Osteocyte (in vitro differentiated cells): Measurements from ENCODE around the gene SECTM1. TPM values are rescaled to one million over a fixed set of nuclear protein-coding genes. Genes with fewer than 3 reads are reported as not detected.

Source experiments
- DNase-seq: peaks from one replicate; pipeline ENCODE4 v3.0.0; 2021; ENCODE audit warnings: mixed read lengths; ENCODE audit not compliant: unreplicated experiment; ENCODE audit errors: extremely low spot score
- H3K27ac Mint-ChIP-seq: one replicate; pipeline ENCODE4 v1.8.0; 2021; ENCODE audit warnings: mild to moderate bottlenecking, mixed read lengths; ENCODE audit not compliant: unreplicated experiment
- H3K27me3 Mint-ChIP-seq: one replicate; pipeline ENCODE4 v1.8.0; 2021; ENCODE audit warnings: mixed read lengths; ENCODE audit not compliant: unreplicated experiment
- H3K36me3 Mint-ChIP-seq: one replicate; pipeline ENCODE4 v1.8.0; 2021; ENCODE audit warnings: mixed read lengths; ENCODE audit not compliant: unreplicated experiment
- H3K4me1 Mint-ChIP-seq: one replicate; pipeline ENCODE4 v1.8.0; 2021; ENCODE audit warnings: mixed read lengths; ENCODE audit not compliant: unreplicated experiment
- H3K4me3 Mint-ChIP-seq: one replicate; pipeline ENCODE4 v1.8.0; 2021; ENCODE audit warnings: mild to moderate bottlenecking, moderate library complexity, mixed read lengths; ENCODE audit not compliant: unreplicated experiment
- H3K9me3 Mint-ChIP-seq: one replicate; pipeline ENCODE4 v1.8.0; 2021; ENCODE audit warnings: mixed read lengths; ENCODE audit not compliant: unreplicated experiment
- total RNA-seq: library from RNA; stranded (reverse); gene quantifications from 2 replicates; pipeline ENCODE4 v1.2.1, GENCODE V29; 2021
- TF ChIP-seq, protein P1 (sequence below): fragments of 200-600 bp; sonication (generic); IDR thresholded peaks from 2 replicates; pipeline ENCODE4 v1.5.0; 2021; ENCODE audit warnings: antibody characterized with exemption, mild to moderate bottlenecking, moderate library complexity

Gene SECTM1
- total RNA-seq, 1 donor from 2014 or later, result 24.1 TPM

DNA sequence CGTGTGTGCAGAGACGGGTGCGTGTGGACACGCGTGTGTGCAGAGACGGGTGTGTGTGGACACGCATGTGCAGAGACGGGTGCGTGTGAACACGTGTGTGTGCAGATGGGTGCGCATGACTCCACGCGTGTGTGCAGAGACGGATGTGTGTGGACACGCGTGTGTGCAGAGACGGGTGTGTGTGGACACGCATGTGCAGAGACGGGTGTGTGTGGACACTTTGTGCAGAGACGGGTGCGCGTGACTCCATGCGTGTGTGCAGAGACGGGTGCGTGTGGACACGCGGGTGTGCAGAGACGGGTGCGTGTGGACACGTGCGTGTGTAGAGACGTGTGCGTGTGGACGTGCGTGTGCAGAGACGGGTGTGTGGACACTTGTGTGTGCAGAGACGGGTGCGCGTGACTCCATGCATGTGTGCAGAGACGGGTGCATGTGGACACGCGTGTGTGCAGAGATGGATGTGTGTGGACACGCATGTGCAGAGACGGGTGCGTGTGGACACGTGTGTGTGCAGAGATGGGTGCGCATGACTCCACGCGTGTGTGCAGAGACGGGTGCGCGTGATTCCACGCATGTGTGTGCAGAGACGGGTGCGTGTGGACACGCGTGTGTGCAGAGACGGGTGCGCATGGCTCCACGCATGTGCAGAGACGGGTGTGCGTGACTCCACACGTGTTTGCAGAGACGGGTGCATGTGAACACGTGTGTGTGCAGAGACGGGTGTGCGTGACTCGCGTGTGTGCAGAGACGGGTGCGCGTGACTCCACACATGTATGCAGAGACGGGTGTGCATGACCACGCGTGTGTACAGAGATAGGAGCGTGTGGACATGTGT is 14.6 kb downstream of the SECTM1 start:
- Mint-ChIP-seq H3K27me3 (peaks cover 9% of the 10 kb centered on the region), H3K27ac (no peak overlapping the region), H3K4me3 (no peak overlapping the region), H3K36me3 (no peaks in the 10 kb centered on the region), H3K4me1 (peaks cover 3% of the 10 kb centered on the region), H3K9me3 (no peaks in the 10 kb centered on the region)
- no peak for DNase-seq
- TF ChIP-seq, protein P1, sequence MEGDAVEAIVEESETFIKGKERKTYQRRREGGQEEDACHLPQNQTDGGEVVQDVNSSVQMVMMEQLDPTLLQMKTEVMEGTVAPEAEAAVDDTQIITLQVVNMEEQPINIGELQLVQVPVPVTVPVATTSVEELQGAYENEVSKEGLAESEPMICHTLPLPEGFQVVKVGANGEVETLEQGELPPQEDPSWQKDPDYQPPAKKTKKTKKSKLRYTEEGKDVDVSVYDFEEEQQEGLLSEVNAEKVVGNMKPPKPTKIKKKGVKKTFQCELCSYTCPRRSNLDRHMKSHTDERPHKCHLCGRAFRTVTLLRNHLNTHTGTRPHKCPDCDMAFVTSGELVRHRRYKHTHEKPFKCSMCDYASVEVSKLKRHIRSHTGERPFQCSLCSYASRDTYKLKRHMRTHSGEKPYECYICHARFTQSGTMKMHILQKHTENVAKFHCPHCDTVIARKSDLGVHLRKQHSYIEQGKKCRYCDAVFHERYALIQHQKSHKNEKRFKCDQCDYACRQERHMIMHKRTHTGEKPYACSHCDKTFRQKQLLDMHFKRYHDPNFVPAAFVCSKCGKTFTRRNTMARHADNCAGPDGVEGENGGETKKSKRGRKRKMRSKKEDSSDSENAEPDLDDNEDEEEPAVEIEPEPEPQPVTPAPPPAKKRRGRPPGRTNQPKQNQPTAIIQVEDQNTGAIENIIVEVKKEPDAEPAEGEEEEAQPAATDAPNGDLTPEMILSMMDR, result no peak

DNA sequence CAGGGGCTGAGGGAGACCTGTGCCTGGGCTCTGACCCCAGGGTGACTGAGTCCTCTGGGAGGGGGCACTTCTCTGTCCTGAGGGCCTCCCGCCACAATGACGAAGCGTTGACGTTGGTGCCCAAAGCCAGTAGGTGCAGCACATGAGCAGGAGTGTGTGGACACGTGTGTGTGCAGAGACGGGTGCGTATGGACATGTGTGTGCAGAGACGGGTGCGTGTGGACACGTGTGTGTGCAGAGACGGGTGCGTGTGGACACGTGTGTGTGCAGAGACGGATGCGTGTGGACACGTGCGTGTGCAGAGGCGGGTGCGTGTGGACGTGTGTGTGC is 15.4 kb downstream of the SECTM1 start:
- H3K4me1 Mint-ChIP-seq, result peaks cover 3% of the 10 kb centered on the region
- TF ChIP-seq, protein P1, result no peak
- peaks cover 11% of the 10 kb centered on the region for H3K27me3 Mint-ChIP-seq
- no peak overlapping the region for H3K4me3 Mint-ChIP-seq
- no peak overlapping the region for H3K27ac Mint-ChIP-seq
- H3K36me3 Mint-ChIP-seq, result no peaks in the 10 kb centered on the region
- no peak for DNase-seq
- H3K9me3 Mint-ChIP-seq, result no peaks in the 10 kb centered on the region

DNA sequence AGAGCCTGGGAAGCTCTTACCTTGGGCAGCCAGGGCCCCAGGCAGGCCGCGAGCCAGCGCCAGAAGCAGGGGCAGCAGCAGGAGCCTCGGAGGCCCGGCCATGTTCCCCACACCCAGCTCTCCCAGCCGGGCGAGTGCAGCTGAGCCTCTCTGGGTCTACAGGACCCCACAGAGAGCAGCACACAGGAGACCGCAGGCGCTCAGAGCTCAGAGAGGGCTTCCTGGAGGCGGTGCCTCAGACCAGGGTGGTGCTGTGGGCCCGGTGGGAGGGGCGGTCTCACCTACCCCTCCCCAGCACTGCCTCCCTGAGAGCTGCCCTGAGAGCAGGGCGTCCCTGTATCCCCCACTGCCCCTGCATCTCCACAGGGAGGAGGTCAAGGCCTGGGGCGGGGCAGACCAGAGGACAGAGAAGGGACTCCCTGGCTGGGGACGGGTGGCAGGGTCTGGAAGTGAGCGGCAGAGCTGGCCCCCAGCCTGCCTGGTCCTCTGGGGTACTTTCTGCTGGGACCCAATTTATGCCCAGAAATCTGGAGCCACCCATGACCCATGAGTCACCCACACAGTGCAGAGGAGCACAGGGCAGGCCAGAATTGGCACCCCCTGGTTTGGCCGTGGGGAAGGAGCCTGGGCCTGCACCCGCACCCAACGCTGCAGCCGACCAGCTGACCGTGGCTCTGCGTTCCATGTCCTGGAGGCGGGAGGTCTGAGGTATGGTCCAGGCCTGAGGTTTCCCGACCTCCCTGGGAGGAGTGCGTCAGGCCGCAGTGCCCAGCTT is 16.0 kb downstream of the SECTM1 start, which contains the start of gene CD7:
Gene CD7 (minus strand): TSS at position 215 of the 775 bp plus-strand sequence. CDS start 113 bp downstream, at position 102.
- no peaks in the 10 kb centered on the region for H3K9me3 Mint-ChIP-seq
- H3K4me3 Mint-ChIP-seq, result no peak within 1 kb of the TSS
- peaks cover 3% of the 10 kb centered on the region for H3K4me1 Mint-ChIP-seq
- no peaks in the 10 kb centered on the region for H3K36me3 Mint-ChIP-seq
- H3K27me3 Mint-ChIP-seq, result peaks cover 11% of the 10 kb centered on the region
- no peak within 1 kb of the TSS for H3K27ac Mint-ChIP-seq
- TF ChIP-seq, protein P1, result no peak
- no peak for DNase-seq

DNA sequence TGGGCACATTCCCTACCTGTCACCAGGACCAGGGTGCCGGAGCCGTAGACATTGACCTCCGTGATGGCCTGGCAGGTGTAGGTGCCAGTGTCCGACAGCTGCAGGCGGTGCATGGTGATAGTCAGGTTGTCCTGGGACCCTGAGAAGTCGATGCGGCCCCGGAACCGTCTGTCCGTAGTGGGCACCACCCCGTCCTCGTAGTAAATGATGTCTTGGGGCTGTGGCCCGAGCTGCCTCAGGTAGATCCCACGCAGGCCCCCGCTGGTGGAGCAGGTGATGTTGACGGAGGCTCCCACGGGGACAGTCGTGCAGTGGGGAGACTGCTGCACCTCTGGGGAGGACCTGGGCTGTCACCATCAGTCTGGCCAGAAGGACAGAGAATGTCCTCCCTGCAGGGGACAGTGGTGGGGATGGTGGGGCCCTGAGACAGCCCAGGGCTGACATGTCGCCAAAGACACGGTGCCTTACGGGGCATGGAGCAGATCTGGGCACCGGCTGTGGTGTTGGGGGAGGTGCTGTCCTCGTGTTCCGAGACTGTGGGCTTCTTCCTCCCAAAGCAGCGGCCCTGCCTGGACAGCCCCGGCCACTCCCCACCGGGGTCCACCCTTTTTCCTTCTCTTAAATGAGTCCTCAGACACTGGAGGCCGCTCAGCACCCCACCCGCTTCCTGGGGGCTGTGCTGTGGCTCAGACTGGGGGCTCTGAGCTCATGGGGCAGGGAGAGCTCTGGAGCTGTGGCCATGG is 16.7 kb downstream of the SECTM1 start:
- Mint-ChIP-seq H3K4me3 (no peak overlapping the region), H3K27me3 (peaks cover 11% of the 10 kb centered on the region), H3K27ac (no peak overlapping the region), H3K4me1 (peaks cover 3% of the 10 kb centered on the region), H3K9me3 (no peaks in the 10 kb centered on the region), H3K36me3 (no peaks in the 10 kb centered on the region)
- TF ChIP-seq, protein P1, result no peak
- no peak for DNase-seq
